ENCODE data around the gene MYO18A.
"Not testable (repeated sequence)": the region's sequence is repeated elsewhere in the genome, so short reads cannot be mapped to it uniquely, and the experiment has no call there.

MYO18A gene

GRCh38 chr17:29180034-29180787 lies at the start of gene MYO18A:
MYO18A (minus strand) TSS chr17:29180398; CDS start chr17:29166940, 13,458 bp downstream.
- peak; percentile 48 to 75 (median 56) for DNase-seq (ENCODE audit: low read depth in 4 of 4, low spot score in 1 of 4)

DNA sequence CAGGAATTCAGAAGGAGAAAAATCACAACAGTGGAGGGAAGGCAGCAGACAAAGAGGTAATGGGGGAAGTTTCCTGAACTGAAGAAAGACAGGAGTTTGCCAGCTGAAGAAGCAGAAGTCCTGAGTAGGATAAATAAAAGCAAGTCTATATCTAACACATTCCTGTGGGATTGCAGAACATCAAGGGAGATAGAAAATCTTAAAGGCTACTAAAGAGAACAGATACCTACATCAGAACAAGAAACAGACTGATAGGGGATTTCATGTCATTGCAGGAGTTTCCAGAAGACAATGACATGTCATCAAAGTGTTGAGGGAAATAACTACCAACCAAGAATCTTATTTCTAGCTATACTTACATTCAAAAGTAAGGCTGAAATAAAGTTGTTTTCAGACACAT lies 45.2 kb upstream of the MYO18A start:
- no peak for DNase-seq (ENCODE audit: low read depth in 4 of 4, low spot score in 1 of 4)

GRCh38 chr17:29221338-29221737 lies 41.1 kb upstream of the MYO18A start:
- DNase-seq (ENCODE audit: low read depth in 4 of 4, low spot score in 1 of 4), result not testable (repeated sequence)

- peak; percentile 54 to 58 (median 56) for DNase-seq (ENCODE audit: low read depth in 4 of 4, low spot score in 1 of 4)
These were observed 39.3 kb upstream of the MYO18A start for GRCh38 chr17:29219378-29220047.

- no peak for DNase-seq (ENCODE audit: low read depth in 4 of 4, low spot score in 1 of 4)
These were observed 36.7 kb upstream of the MYO18A start for GRCh38 chr17:29216856-29217255.

DNA sequence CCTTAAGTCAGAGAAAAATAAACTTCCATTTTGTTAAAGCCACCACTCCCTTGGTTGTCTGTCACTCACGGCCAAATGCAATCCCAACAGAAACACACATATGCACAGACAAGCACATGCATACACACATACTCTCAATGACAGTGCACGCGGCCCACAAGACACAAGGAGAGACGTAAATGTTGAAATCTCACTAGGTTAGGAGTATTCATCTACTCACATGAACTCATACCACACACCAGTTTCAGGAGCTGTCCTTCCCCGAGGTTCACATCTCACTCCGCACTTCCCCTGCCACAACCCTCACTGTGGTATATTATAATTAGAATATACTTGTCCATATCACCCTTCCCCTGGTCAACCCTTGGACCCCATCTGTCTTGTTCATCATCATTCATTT lies 36.0 kb upstream of the MYO18A start:
- DNase-seq (ENCODE audit: low read depth in 4 of 4, low spot score in 1 of 4), result no peak

DNA sequence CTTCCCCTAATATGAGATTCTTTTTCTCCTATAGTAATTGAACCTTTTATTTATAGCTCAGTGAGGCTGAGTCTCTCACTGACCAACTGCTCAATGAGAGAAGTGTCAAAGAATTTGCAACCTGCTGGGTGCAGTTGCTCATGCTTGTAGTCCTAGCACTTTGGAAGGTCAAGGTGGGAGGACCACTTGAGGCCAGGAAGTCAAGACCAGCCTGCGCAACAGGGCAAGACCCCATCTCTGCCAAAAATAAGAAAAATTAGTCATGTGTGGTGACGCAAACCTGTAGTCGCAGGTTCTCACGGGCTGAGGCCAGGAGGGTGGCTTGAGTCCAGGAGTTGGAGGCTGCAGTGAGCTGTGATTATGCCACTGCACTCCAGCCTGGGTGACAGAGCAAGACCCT lies 35.5 kb upstream of the MYO18A start:
- DNase-seq (ENCODE audit: low read depth in 4 of 4, low spot score in 1 of 4), result no peak

DNA sequence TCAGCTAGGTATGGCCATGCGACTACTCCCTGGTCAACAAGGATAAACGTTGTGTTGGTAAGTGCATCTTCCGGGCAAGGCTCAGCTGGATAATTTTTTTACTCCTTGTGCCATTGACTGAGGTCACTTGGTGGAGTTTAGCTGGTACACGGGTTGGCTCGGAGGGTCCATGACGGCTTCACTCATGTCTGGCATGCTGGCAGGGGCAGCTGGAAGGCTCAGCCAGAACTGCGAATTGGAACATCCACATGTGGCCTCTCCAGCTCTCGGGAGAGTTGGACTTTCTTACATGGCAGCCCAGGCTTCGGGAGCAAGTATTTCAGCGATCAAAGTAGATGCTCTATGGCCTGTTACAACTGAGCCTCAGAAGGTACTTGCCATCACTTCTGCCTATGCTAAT lies 35.0 kb upstream of the MYO18A start:
- no peak for DNase-seq (ENCODE audit: low read depth in 4 of 4, low spot score in 1 of 4)

DNA sequence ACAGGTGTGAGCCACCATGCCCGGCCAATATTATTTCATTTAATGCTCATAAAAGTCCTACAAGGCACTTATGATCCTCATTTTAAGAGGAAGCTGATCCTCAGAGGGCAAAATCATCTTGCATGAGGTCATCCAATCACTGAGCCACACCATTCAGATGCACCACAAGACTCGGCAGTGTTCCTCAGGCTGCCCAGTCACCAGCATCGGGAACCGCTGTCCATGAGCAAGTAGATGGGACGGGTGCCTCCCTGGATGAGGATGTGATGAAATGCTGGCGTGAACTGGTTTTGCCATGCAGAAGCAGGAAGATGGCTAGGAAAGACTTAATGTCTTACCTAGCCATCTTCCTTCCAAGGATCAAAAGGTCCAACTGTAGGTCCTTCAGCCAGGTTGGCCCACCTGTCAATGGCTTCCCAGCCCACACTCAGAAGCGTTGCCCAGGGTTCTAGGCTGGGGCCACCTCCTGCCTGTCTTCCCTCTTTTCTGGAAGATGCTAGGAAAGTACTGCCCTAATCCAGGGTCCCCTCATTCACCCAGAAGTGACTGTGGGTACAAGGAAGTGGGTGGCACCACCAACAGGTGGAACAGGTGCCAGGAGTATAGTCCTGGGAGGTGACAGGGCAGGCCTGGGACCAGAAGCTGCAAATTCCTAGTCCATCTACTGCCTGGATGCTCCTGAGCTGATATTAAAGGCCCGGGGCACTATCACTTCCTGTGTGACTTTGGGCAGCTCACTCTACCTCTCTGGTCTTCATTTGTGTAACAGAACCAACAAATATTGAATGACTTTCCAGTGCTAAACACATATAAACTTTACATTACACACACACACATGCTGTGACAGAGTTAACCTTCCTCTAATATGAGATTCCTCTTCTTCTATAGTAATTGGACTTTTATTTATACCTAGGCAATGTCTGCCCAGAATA lies 34.3 kb upstream of the MYO18A start:
- DNase-seq (ENCODE audit: low read depth in 4 of 4, low spot score in 1 of 4), result no peak

GRCh38 chr17:29212681-29213121 lies 32.5 kb upstream of the MYO18A start:
- no peak for DNase-seq (ENCODE audit: low read depth in 4 of 4, low spot score in 1 of 4)

DNA sequence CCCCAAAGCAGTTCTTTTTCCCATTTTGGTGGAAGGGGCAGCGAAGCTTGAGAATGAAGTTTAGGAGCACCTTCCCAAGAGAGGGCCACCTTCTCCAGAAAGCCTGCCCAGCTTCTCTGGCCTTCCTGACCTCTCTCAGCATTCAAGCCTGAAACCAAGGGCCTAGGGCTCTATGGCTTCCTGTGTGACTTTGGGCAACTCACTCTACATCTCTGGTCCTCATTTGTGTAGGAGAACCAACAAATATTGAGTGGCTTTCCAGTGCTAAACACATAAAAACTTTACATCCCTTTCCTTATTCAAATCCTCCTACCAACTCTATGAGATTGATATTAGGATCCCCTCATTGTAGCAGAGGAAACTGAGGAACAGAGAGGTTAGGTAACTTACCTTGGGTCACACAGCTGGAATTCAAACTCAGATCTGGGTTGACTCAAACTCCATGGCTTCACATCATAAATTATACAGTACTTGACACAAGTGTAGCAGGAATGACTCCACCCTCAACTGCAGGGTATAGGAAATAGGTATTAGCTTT lies 32.0 kb upstream of the MYO18A start:
- DNase-seq (ENCODE audit: low read depth in 4 of 4, low spot score in 1 of 4), result no peak

GRCh38 chr17:29210879-29211278 lies 30.7 kb upstream of the MYO18A start:
- DNase-seq (ENCODE audit: low read depth in 4 of 4, low spot score in 1 of 4), result no peak

DNA sequence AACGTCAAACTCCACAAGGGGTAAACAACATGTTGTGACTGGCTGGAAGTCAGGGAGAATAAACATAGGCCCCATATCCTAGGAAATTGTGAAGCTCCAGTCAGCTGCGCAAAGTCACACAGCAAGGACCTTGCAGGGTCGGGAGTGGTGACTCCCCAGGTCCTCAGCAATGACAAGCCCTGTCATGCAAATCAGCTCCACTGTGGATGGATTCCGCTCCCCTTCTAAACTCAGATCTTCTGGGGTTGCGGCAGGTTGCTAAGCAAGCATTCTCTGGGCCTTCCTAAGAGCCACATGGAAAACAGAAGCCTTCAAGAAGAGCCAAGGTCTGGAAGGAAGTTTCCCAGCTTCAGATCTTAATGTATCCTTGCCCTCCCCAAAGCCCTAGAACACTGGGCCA lies 28.9 kb upstream of the MYO18A start:
- no peak for DNase-seq (ENCODE audit: low read depth in 4 of 4, low spot score in 1 of 4)

DNA sequence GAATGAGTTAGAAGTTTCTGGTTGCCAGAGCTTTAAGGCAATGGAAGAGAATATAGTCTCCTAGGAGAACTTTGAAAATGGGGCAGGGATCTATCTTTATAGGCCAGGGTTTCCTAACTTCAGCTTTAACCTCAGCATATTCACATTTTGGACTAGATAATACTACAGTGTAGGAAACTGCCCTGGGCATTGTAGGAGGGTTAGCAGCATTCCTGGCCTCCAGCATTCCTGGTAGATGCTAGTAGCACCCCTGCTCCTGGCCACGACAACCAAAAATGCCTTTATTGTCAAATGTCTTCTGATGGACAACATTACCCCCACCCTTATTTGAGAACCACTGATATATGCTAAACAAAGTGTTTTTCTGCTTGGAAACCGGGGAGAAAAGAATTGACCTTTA lies 27.8 kb upstream of the MYO18A start:
- no peak for DNase-seq (ENCODE audit: low read depth in 4 of 4, low spot score in 1 of 4)

DNA sequence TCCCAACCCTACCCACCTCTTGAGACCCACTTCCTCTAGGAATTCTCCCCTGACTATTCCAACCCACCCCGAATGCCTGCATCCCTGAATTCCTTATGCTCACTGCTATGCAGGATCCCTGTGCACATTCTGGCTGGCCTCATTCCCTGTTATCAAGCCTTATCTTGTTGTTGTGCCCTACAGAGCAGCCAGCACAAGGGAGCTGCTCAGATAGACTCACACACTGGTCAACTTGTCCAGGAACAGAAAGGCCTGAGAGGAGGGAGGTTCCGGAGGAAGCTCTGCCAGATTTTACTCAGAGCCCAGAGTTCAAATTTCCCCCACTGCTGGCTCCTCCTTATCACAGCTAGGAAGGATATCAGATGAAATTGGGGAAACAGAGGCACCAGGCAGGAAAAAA lies 24.8 kb upstream of the MYO18A start:
- DNase-seq (ENCODE audit: low read depth in 4 of 4, low spot score in 1 of 4), result no peak

GRCh38 chr17:29204068-29204804 lies 24.0 kb upstream of the MYO18A start:
- DNase-seq (ENCODE audit: low read depth in 4 of 4, low spot score in 1 of 4), result not testable (repeated sequence)

- DNase-seq (ENCODE audit: low read depth in 4 of 4, low spot score in 1 of 4), result no peak
These were observed 17.5 kb upstream of the MYO18A start for GRCh38 chr17:29197516-29198272.

GRCh38 chr17:29196769-29197515 lies 16.7 kb upstream of the MYO18A start:
- DNase-seq (ENCODE audit: low read depth in 4 of 4, low spot score in 1 of 4), result no peak

- no peak for DNase-seq (ENCODE audit: low read depth in 4 of 4, low spot score in 1 of 4)
These were observed 15.4 kb upstream of the MYO18A start for GRCh38 chr17:29195465-29196081.
